ENCODE data around the gene PTER.

PTER gene

DNA sequence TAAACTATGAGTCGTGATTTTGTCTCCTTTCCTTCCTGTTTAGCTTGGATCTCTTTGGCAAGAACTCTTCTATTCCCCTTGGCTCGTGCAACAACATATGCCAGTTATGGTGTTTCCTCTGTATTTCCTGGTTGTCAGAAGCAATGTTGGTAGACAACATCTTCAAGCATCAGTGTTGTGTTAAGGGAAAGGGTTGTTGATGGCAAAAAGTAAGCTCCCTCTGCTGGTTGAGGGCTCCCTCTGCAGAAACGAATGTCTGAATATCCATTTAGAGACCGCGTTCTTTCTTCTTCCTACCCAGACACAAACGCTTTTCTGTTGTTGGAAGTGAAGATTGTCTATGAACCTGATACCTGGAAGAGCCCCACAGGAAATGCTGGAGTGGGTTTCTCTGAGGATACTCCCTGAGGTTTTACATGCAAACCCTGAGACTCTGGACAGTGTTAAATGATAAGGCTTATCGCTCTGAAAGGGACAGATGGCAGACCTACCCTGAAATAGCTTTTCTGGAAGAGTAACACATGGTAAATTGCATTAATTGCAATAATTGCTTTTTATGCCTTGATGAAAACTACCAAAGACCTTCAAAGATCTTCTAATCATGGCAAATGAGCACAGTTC is 108.4 kb downstream of the PTER start:
- no peak for DNase-seq

DNA sequence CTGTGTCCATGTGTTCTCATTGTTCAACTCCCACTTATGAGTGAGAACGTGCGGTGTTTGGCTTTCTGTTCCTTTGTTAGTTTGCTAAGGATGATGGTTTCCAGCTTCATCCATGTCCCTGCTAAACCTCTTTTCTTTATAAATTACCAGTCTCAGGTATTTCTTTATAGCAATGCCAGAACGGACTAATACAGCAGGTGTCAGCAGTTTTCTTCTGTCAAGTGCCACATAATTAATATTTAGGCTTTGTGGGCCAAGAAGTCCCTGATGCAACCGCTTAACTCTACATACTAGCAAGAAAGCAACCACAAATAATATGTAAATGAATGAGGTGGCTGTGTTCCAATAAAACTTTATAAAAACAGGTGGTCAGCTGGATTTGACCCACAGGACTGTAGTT is 111.2 kb downstream of the PTER start:
- no peak for DNase-seq

DNA sequence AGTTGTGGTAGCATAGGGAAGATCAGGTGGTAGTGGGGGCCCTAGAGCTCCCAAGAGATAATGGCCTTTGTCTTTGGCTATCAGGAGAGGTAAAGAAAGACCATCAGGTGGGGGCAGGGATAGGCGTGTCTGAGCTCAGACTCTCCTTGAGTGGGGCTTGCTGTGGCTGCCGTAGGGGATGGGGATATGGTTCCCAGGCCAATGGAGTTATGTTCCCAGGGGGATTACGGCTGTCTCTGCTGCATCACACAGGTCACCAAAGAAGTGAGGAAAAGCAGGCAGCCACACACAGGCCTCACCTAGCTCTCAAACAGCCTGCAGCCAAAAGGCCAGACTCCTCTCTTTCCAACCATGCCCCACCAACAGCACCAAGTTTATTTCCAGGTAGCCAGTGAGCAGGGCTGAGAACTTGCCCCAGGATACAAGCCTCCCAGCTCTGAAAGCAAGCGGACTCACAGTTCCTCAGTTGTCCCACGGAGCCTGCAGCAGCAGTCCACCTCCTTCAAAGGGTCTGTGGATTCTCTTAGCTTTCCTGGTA is 122.5 kb downstream of the PTER start:
- DNase-seq, result no peak

DNA sequence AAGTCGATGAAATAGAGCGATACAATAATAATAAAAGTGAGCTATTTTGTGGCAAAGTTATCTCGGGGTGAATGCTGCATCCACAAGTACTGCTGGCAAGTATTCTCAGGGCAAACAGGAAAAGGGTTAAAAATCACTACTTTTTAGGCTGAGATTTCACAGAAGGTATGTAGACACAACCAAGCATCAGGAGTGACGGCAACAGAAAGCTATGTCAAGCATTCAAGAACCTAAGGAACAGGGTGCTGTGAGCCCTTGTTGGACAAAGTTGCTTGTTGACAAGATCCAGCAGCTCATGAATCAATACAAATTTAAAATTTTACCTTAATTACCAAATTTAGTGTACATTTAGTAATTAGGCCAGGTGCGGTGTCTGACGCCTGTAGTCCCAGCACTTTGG is 126.1 kb downstream of the PTER start:
- no peak for DNase-seq
